ENCODE measurements around the gene FUT2. TPM values are rescaled to one million over a fixed set of nuclear protein-coding genes. Genes with fewer than 3 reads are reported as not detected.
A peak's percentile ranks its signal among the peaks of the same experiment; 100 is the strongest.
"Not testable (repeated sequence)": the region's sequence is repeated elsewhere in the genome, so short reads cannot be mapped to it uniquely, and the experiment has no call there.

Gene FUT2
- 1 to 10 TPM in 6 of 8 experiments, under 1 TPM in 2; 0.79 to 4.7 (median 1.9) TPM for total RNA-seq

- WGBS, 10 experiments, result 48 to 90% (median 60%) methylated on average over 3 to 6 of the region's 16 CpGs; no CpG with 5 or more reads in 6 of the 10 experiments
- Histone ChIP-seq H3K4me3 (no peak within 1 kb of the TSS), H3K27ac (no peak within 1 kb of the TSS), H3K4me1 (replicated peaks in 1 of 2) (peaks cover 0 to 5% of the 10 kb centered on the region in 2 donors)
- in situ Hi-C loops (cut with MboI; ENCODE audit: low pct_unique_long_range_greater_than_20kb in 2 of 9, low sequenced_read_pairs in 9 of 9, unreplicated experiment in 9 of 9), result no loop called here
- peak in 3 of 8 experiments; percentile 3 to 18 (median 9) for ATAC-seq (replicated peaks in 6 of 8)
Observed at GRCh38 chr19:48695743-48696352, at the start of gene FUT2. TSS of gene FUT2 (plus strand) at chr19:48695971. CDS start at chr19:48702957, 6,986 bp downstream.

- Histone ChIP-seq H3K4me3 (peak within 1 kb of the TSS; percentile 42 to 54 (median 50)), H3K4me1 (replicated peaks in 1 of 2) (peaks cover 4 to 5% of the 10 kb centered on the region in 2 donors), H3K27ac (peak within 1 kb of the TSS; percentile 81 to 85)
- in situ Hi-C loops (cut with MboI; ENCODE audit: low pct_unique_long_range_greater_than_20kb in 2 of 9, low sequenced_read_pairs in 9 of 9, unreplicated experiment in 9 of 9), result loop anchor here in 1 of 9 experiments (25.0 kb wide), 1 partner anchor 316 kb away; the partner anchor contains the start of genes BAX and FTL
- peak; percentile 80 to 85 (median 85) for ATAC-seq (replicated peaks in 6 of 8)
- 0 to 17% (median 0%) methylated on average over 1 to 2 of the region's 33 CpGs; no CpG with 5 or more reads in 5 of the 10 experiments for WGBS, 10 experiments
Observed at GRCh38 chr19:48646001-48646721, 49.6 kb upstream of the FUT2 start, which contains the start of gene CA11. TSS of gene CA11 (minus strand) at chr19:48646187. CDS start at chr19:48645632, 555 bp downstream.

- ATAC-seq (replicated peaks in 6 of 8), result no peak
- no peak overlapping the region for H3K27ac ChIP-seq
- H3K4me3 ChIP-seq, result peak overlapping the region; percentile 42 to 54 (median 50)
- peaks cover 4 to 5% of the 10 kb centered on the region in 2 donors for H3K4me1 ChIP-seq (replicated peaks in 1 of 2)
- in situ Hi-C loops (cut with MboI; ENCODE audit: low pct_unique_long_range_greater_than_20kb in 2 of 9, low sequenced_read_pairs in 9 of 9, unreplicated experiment in 9 of 9), result loop anchor here in 1 of 9 experiments (25.0 kb wide), 1 partner anchor 316 kb away; the partner anchor contains the start of genes BAX and FTL
- whole genome bisulfite sequencing, 10 experiments, result 40 to 58% methylated on average over 2 of the region's 10 CpGs; no CpG with 5 or more reads in 8 of the 10 experiments
Observed at GRCh38 chr19:48646722-48647216, 49.0 kb upstream of the FUT2 start.

- no peak for ATAC-seq (replicated peaks in 6 of 8)
- H3K4me1 ChIP-seq (replicated peaks in 1 of 2), result peaks cover 4 to 5% of the 10 kb centered on the region in 2 donors
- no peak overlapping the region for H3K4me3 ChIP-seq
- H3K27ac ChIP-seq, result no peak overlapping the region
- WGBS, 10 experiments, result 42 to 94% (median 69%) methylated on average over 1 to 2 of the region's 2 CpGs; no CpG with 5 or more reads in 4 of the 10 experiments
- in situ Hi-C loops (cut with MboI; ENCODE audit: low pct_unique_long_range_greater_than_20kb in 2 of 9, low sequenced_read_pairs in 9 of 9, unreplicated experiment in 9 of 9), result loop anchor here in 1 of 9 experiments (25.0 kb wide), 1 partner anchor 314 kb away; the partner anchor contains the start of genes BAX and FTL
Observed at GRCh38 chr19:48648134-48648533, 47.6 kb upstream of the FUT2 start.

- in situ Hi-C loops (cut with MboI; ENCODE audit: low pct_unique_long_range_greater_than_20kb in 2 of 9, low sequenced_read_pairs in 9 of 9, unreplicated experiment in 9 of 9), result no loop called here
- no peak overlapping the region for H3K27ac ChIP-seq
- 33 to 98% (median 80%) methylated on average over 1 to 10 of the region's 12 CpGs; no CpG with 5 or more reads in 1 of the 10 experiments for WGBS, 10 experiments
Observed at GRCh38 chr19:48650974-48651682, 44.6 kb upstream of the FUT2 start.

GRCh38 chr19:48651683-48652048 is 44.1 kb upstream of the FUT2 start:
- Histone ChIP-seq H3K4me1 (replicated peaks in 1 of 2) (no peaks in the 10 kb centered on the region), H3K27ac (no peak overlapping the region), H3K4me3 (no peak overlapping the region)
- ATAC-seq (replicated peaks in 6 of 8), result no peak
- in situ Hi-C loops (cut with MboI; ENCODE audit: low pct_unique_long_range_greater_than_20kb in 2 of 9, low sequenced_read_pairs in 9 of 9, unreplicated experiment in 9 of 9), result no loop called here
- 80 to 100% (median 80%) methylated on average over 1 to 5 of the region's 5 CpGs; no CpG with 5 or more reads in 7 of the 10 experiments for WGBS, 10 experiments

More at GRCh38 chr19:48650974-48651682, 44.6 kb upstream of the FUT2 start:
- H3K4me3 ChIP-seq, result no peak overlapping the region
- ATAC-seq (replicated peaks in 6 of 8), result no peak
- no peaks in the 10 kb centered on the region for H3K4me1 ChIP-seq (replicated peaks in 1 of 2)

GRCh38 chr19:48654299-48655059 is 41.3 kb upstream of the FUT2 start:
- no peak overlapping the region for H3K4me3 ChIP-seq
- peaks cover 0 to 4% of the 10 kb centered on the region in 2 donors for H3K4me1 ChIP-seq (replicated peaks in 1 of 2)
- H3K27ac ChIP-seq, result no peak overlapping the region
- ATAC-seq (replicated peaks in 6 of 8), result peak in 7 of 8 experiments; percentile 8 to 68 (median 29)
- in situ Hi-C loops (cut with MboI; ENCODE audit: low pct_unique_long_range_greater_than_20kb in 2 of 9, low sequenced_read_pairs in 9 of 9, unreplicated experiment in 9 of 9), result no loop called here
- 0 to 90% (median 34%) methylated on average over 2 to 5 of the region's 11 CpGs; no CpG with 5 or more reads in 6 of the 10 experiments for WGBS, 10 experiments

- peak; percentile 14 to 88 (median 51) for ATAC-seq (replicated peaks in 6 of 8)
- Histone ChIP-seq H3K4me1 (replicated peaks in 1 of 2) (peaks cover 0 to 9% of the 10 kb centered on the region in 2 donors), H3K27ac (no peak overlapping the region), H3K4me3 (no peak overlapping the region)
- in situ Hi-C loops (cut with MboI; ENCODE audit: low pct_unique_long_range_greater_than_20kb in 2 of 9, low sequenced_read_pairs in 9 of 9, unreplicated experiment in 9 of 9), result no loop called here
- 4 to 70% (median 43%) methylated on average over 2 to 15 of the region's 16 CpGs for WGBS, 10 experiments
Observed at GRCh38 chr19:48656840-48657474, 38.8 kb upstream of the FUT2 start.

- in situ Hi-C loops (cut with MboI; ENCODE audit: low pct_unique_long_range_greater_than_20kb in 2 of 9, low sequenced_read_pairs in 9 of 9, unreplicated experiment in 9 of 9); H3K27ac ChIP-seq; ATAC-seq (replicated peaks in 6 of 8); H3K4me1 ChIP-seq (replicated peaks in 1 of 2); H3K4me3 ChIP-seq: not testable (repeated sequence)
- WGBS, 10 experiments, result 100% methylated on average over 1 to 2 of the region's 5 CpGs; no CpG with 5 or more reads in 4 of the 10 experiments
Observed at GRCh38 chr19:48657828-48658227, 37.9 kb upstream of the FUT2 start.

GRCh38 chr19:48658483-48658882 is 37.3 kb upstream of the FUT2 start:
- Histone ChIP-seq H3K4me1 (replicated peaks in 1 of 2) (peaks cover 0 to 9% of the 10 kb centered on the region in 2 donors), H3K4me3 (no peak overlapping the region), H3K27ac (no peak overlapping the region)
- in situ Hi-C loops (cut with MboI; ENCODE audit: low pct_unique_long_range_greater_than_20kb in 2 of 9, low sequenced_read_pairs in 9 of 9, unreplicated experiment in 9 of 9), result no loop called here
- ATAC-seq (replicated peaks in 6 of 8), result no peak
- 69 to 100% (median 96%) methylated on average over 1 to 6 of the region's 6 CpGs; no CpG with 5 or more reads in 2 of the 10 experiments for WGBS, 10 experiments

- 0 to 100% (median 85%) methylated on average over 1 to 5 of the region's 5 CpGs; no CpG with 5 or more reads in 4 of the 10 experiments for WGBS, 10 experiments
- no peak overlapping the region for H3K27ac ChIP-seq
- no peak for ATAC-seq (replicated peaks in 6 of 8)
- no peak overlapping the region for H3K4me3 ChIP-seq
- in situ Hi-C loops (cut with MboI; ENCODE audit: low pct_unique_long_range_greater_than_20kb in 2 of 9, low sequenced_read_pairs in 9 of 9, unreplicated experiment in 9 of 9), result no loop called here
- H3K4me1 ChIP-seq (replicated peaks in 1 of 2), result peaks cover 0 to 9% of the 10 kb centered on the region in 2 donors
Observed at GRCh38 chr19:48659768-48660167, 36.0 kb upstream of the FUT2 start.
